H1 (cell line): ENCODE measurements around the gene CTBP2. TPM values are rescaled to one million over a fixed set of nuclear protein-coding genes. Genes with fewer than 3 reads are reported as not detected.

Experiments used
- CTCF ChIA-PET: fragments of 300-600 bp; sonication (Branson Sonifier 250); formaldehyde crosslinking; loops from one replicate; lab custom pipeline; 2021; ENCODE audit not compliant: partially characterized antibody; lab: Charles Lee
- POLR2A ChIA-PET: fragments of 300-600 bp; sonication (Branson Sonifier 250); formaldehyde crosslinking; loops from one replicate; lab custom pipeline; 2021; ENCODE audit warnings: inconsistent platforms; ENCODE audit not compliant: partially characterized antibody; lab: Charles Lee
- DNase-seq, 2 experiments: peaks; one replicate each; pipeline versions ENCODE4 v3.0.0 to v3.0.0-alpha.2; 2010 to 2022; ENCODE audit warnings: low spot score in 2 of 2, low read depth in 1 of 2, mixed read lengths in 1 of 2
- FAIRE-seq: peaks from 2 replicates; lab custom pipeline; 2011; peaks lifted over from hg19 to GRCh38; lab: Jason Lieb, UNC
- H2AFZ ChIP-seq: 2 replicates; pipeline ENCODE4 v1.8.1; 2012; ENCODE audit warnings: low read length, inconsistent platforms
- H2AK5ac ChIP-seq: 2 replicates; pipeline ENCODE4 v1.6.1; 2013; ENCODE audit warnings: low read depth, low read length
- H2BK120ac ChIP-seq: replicated peaks from 2 replicates; pipeline ENCODE3; 2013; ENCODE audit warnings: low read depth, low read length, inconsistent platforms
- H2BK12ac ChIP-seq: 2 replicates; pipeline ENCODE4 v1.6.1; 2013; ENCODE audit warnings: low read depth, low read length
- H2BK15ac ChIP-seq: 2 replicates; pipeline ENCODE4 v1.6.1; 2013; ENCODE audit warnings: low read length
- H2BK20ac ChIP-seq: 2 replicates; pipeline ENCODE4 v1.6.1; 2013; ENCODE audit warnings: low read length
- H2BK5ac ChIP-seq: 2 replicates; pipeline ENCODE4 v1.6.1; 2013; ENCODE audit warnings: low read depth, low read length
- H3K14ac ChIP-seq: 2 replicates; pipeline ENCODE4 v1.6.1; 2013; ENCODE audit warnings: inconsistent platforms; ENCODE audit not compliant: insufficient read length
- H3K18ac ChIP-seq: 2 replicates; pipeline ENCODE4 v1.6.1; 2013; ENCODE audit warnings: low read length; ENCODE audit errors: extremely low read depth
- H3K23ac ChIP-seq: 2 replicates; pipeline ENCODE4 v1.6.1; 2013; ENCODE audit warnings: inconsistent platforms; ENCODE audit not compliant: insufficient read length
- H3K23me2 ChIP-seq: 2 replicates; pipeline ENCODE4 v1.6.1; 2013; ENCODE audit warnings: low read depth, low read length
- H3K27ac ChIP-seq: 2 replicates; pipeline ENCODE4 v1.6.1; 2011; ENCODE audit warnings: low read depth, low read length, inconsistent platforms
- H3K27me3 ChIP-seq, 4 experiments: replicated peaks in 1 of 4; 1 replicate in 1 of 4; 2 replicates in 3 of 4; pipeline versions ENCODE4 v1.6.1 to v1.8.1; 2011 to 2013; ENCODE audit warnings: low read length in 3 of 4, mild to moderate bottlenecking in 3 of 4, inconsistent platforms in 2 of 4, mixed read lengths in 2 of 4, moderate library complexity in 1 of 4; ENCODE audit not compliant: control insufficient read depth in 3 of 4, insufficient read depth in 3 of 4; ENCODE audit errors: extremely low read depth in 1 of 4
- H3K36me3 ChIP-seq, 4 experiments: 2 replicates each; pipeline versions ENCODE4 v1.6.1 to v1.8.1; 2011 to 2013; ENCODE audit warnings: mild to moderate bottlenecking in 4 of 4, low read length in 3 of 4, moderate library complexity in 2 of 4, control low read depth in 1 of 4, inconsistent platforms in 1 of 4; ENCODE audit not compliant: insufficient read depth in 4 of 4, control insufficient read depth in 2 of 4
- H3K4ac ChIP-seq: replicated peaks from 2 replicates; pipeline ENCODE3; 2013; ENCODE audit warnings: low read length, low read depth, mixed read lengths, inconsistent platforms; ENCODE audit not compliant: insufficient read length
- H3K4me1 ChIP-seq, 4 experiments: replicated peaks in 1 of 4; 1 replicate in 1 of 4; 2 replicates in 3 of 4; pipeline versions ENCODE4 v1.6.1 to v1.8.1; 2011 to 2013; ENCODE audit warnings: low read length in 3 of 4, inconsistent platforms in 2 of 4, mixed read lengths in 1 of 4; ENCODE audit not compliant: insufficient read depth in 4 of 4, control insufficient read depth in 3 of 4
- H3K4me2 ChIP-seq, 2 experiments: 2 replicates each; pipeline versions ENCODE4 v1.6.1 to v1.8.1; 2011 to 2013; ENCODE audit warnings: low read depth in 2 of 2, low read length in 2 of 2, control low read depth in 1 of 2, inconsistent platforms in 1 of 2, mild to moderate bottlenecking in 1 of 2; ENCODE audit not compliant: insufficient read depth in 1 of 2
- H3K4me3 ChIP-seq, 4 experiments: fragments of 200-600, 300-600 bp in 1 of 4; sonication (generic), shearing (Covaris generic), sonication (Bioruptor Twin) in 1 of 4; 2 replicates each; pipeline versions ENCODE4 v1.5.1 to v1.8.1; 2011 to 2016; ENCODE audit warnings: low read length in 4 of 4, low read depth in 3 of 4, control low read depth in 2 of 4, inconsistent platforms in 2 of 4, mild to moderate bottlenecking in 2 of 4, mixed read lengths in 1 of 4, moderate library complexity in 1 of 4; ENCODE audit not compliant: insufficient read depth in 2 of 4; ENCODE audit errors: extremely low read depth in 1 of 4
- H3K56ac ChIP-seq: replicated peaks from 2 replicates; pipeline ENCODE3; 2013; ENCODE audit warnings: low read depth, mild to moderate bottlenecking, mixed read lengths, low read length, inconsistent platforms; ENCODE audit not compliant: insufficient read length
- H3K79me1 ChIP-seq: 2 replicates; pipeline ENCODE4 v1.6.1; 2013; ENCODE audit warnings: low read depth, low read length, control low read depth
- H3K79me2 ChIP-seq, 2 experiments: 2 replicates each; pipeline versions ENCODE4 v1.6.1 to v1.8.1; 2012 to 2013; ENCODE audit warnings: low read length in 2 of 2, mild to moderate bottlenecking in 2 of 2, inconsistent platforms in 1 of 2; ENCODE audit not compliant: insufficient read depth in 2 of 2, control insufficient read depth in 1 of 2
- H3K9ac ChIP-seq, 4 experiments: replicated peaks in 1 of 4; 1 replicate in 1 of 4; 2 replicates in 3 of 4; pipeline versions ENCODE4 v1.6.1 to v1.8.1; 2011 to 2013; ENCODE audit warnings: low read depth in 3 of 4, low read length in 3 of 4, control low read depth in 2 of 4, mild to moderate bottlenecking in 2 of 4, moderate library complexity in 2 of 4, inconsistent platforms in 1 of 4; ENCODE audit errors: extremely low read depth in 1 of 4
- H3K9me3 ChIP-seq, 2 experiments: 2 replicates each; pipeline versions ENCODE4 v1.6.1 to v1.8.1; 2012 to 2013; ENCODE audit warnings: mild to moderate bottlenecking in 2 of 2, moderate library complexity in 2 of 2, control low read depth in 1 of 2, inconsistent platforms in 1 of 2, low read depth in 1 of 2, low read length in 1 of 2, mixed read lengths in 1 of 2; ENCODE audit not compliant: insufficient read depth in 2 of 2
- H4K20me1 ChIP-seq, 2 experiments: replicated peaks in 1 of 2; 2 replicates each; pipeline versions ENCODE3 to v1.8.1; 2011 to 2013; ENCODE audit warnings: inconsistent platforms in 2 of 2, low read length in 2 of 2, mild to moderate bottlenecking in 1 of 2; ENCODE audit not compliant: insufficient read depth in 2 of 2, control insufficient read depth in 1 of 2
- H4K5ac ChIP-seq: 2 replicates; pipeline ENCODE4 v1.6.1; 2013; ENCODE audit warnings: low read length, low read depth, mixed read lengths, inconsistent platforms; ENCODE audit not compliant: insufficient read length
- H4K8ac ChIP-seq: 2 replicates; pipeline ENCODE4 v1.8.0; 2013; ENCODE audit warnings: mild to moderate bottlenecking, moderate library complexity, low read length, inconsistent platforms; ENCODE audit not compliant: insufficient read depth; ENCODE audit errors: extremely low read depth
- H4K91ac ChIP-seq: replicated peaks from 2 replicates; pipeline ENCODE3; 2013; ENCODE audit warnings: low read length, mixed read lengths, inconsistent platforms; ENCODE audit not compliant: insufficient read length
- BACH1 ChIP-seq: IDR thresholded peaks from 2 replicates; pipeline ENCODE4 v1.6.1; 2012; ENCODE audit warnings: low read length, improper control_type of control experiment
- BRCA1 ChIP-seq: IDR thresholded peaks from 2 replicates; pipeline ENCODE4 v1.6.1; 2012; ENCODE audit warnings: low read depth, low read length, improper control_type of control experiment
- KDM4A ChIP-seq: IDR thresholded peaks from one replicate; pipeline ENCODE4 v1.7.1; 2012; ENCODE audit warnings: low read depth, mild to moderate bottlenecking, moderate library complexity, low read length, inconsistent platforms; ENCODE audit not compliant: severe bottlenecking
- RFX5 ChIP-seq: IDR thresholded peaks from 2 replicates; pipeline ENCODE4 v1.6.1; 2011; ENCODE audit warnings: low read depth, low read length, improper control_type of control experiment, borderline replicate concordance
- SAP30 ChIP-seq: fragments of 300-600 bp; sonication (generic); IDR thresholded peaks from 2 replicates; pipeline ENCODE4 v1.7.1; 2012; ENCODE audit warnings: low read length, moderate library complexity, mild to moderate bottlenecking, inconsistent platforms; ENCODE audit not compliant: insufficient read depth, insufficient replicate concordance
- SRF ChIP-seq: IDR thresholded peaks from 2 replicates; pipeline ENCODE4 v1.6.1; 2011; ENCODE audit warnings: mild to moderate bottlenecking, low read depth, low read length, moderate library complexity
- SUZ12 ChIP-seq: fragments of 200-600 bp; sonication (generic); IDR thresholded peaks from 2 replicates; pipeline ENCODE4 v1.6.1; 2012; ENCODE audit warnings: mild to moderate bottlenecking, inconsistent platforms, low read length, moderate library complexity, mixed read lengths
- YY1 ChIP-seq: IDR thresholded peaks from 2 replicates; pipeline ENCODE4 v1.6.1; 2011; ENCODE audit warnings: low read depth, mild to moderate bottlenecking, low read length
- WGBS, 2 experiments: shearing (Covaris generic) in 1 of 2; methylation state at CpG; one replicate each; pipeline versions ENCODE4 v1.1.6 to v1.1.7; 2013 to 2015; ENCODE audit warnings: low lambda C conversion rate in 2 of 2, mixed read lengths in 2 of 2, inconsistent platforms in 1 of 2, low coverage in 1 of 2, missing lambda C conversion rate in 1 of 2; ENCODE audit not compliant: insufficient replicate concordance in 2 of 2, insufficient coverage in 1 of 2, insufficient read length in 1 of 2; ENCODE audit errors: extremely low coverage in 1 of 2, missing lambda C conversion rate in 1 of 2; 5-methylcytosine and 5-hydroxymethylcytosine counted together
- polyA plus RNA-seq, 7 experiments: library from polyadenylated mRNA; depleted of rRNA in 3 of 7; stranded (reverse) in 5 of 7; unstranded in 2 of 7; fragments of >200 nt in 5 of 7; fragments of 200-250 nt in 2 of 7; gene quantifications; 1 replicate in 5 of 7; 2 replicates in 1 of 7; 4 replicates in 1 of 7; pipeline versions ENCODE4 v1.2.1 to v1.2.3, GENCODE V29; 2011 to 2013; ENCODE audit warnings: missing spikeins in 2 of 7, mixed read lengths in 2 of 7
- total RNA-seq: library from RNA; stranded (reverse); fragmentation: NEBNext Ultra II Directional; extraction: Animal tissue kit (Norgen Biotek cat#: 25700); gene quantifications from 2 replicates; pipeline ENCODE4 v1.2.1, GENCODE V29; 2021

Gene CTBP2
- total and polyA plus RNA-seq, 2 of the 8 experiments (the other 6 are each of a cell fraction or from before 2014, with no cell fraction given), result 208 to 221 TPM

DNA sequence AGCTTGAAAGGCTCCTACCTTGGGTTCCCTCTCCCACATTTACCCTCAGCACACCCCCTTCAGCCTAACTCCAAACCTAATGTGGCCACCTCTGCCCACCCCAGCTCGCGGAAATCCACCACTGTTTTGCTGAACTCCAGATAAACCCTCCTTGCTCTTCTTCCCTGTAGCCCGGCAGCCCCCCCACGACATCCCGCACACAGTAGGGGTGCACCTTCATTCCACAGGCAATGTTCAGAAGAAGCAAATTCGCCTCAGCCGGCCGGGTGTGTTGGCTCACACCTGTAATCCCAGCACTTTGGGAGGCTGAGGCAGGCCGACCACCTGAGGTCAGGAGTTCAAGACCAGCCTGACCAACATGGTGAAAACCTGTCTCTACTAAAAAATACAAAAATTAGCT lies 17.4 kb downstream of the CTBP2 start:
- Histone ChIP-seq H2BK5ac (peak overlapping the region; percentile 75; the same call in 1 of the 2 replicates), H3K27me3 (no peaks in the 10 kb centered on the region; a peak in 1 of 7 replicates), H3K79me1 (peaks cover 16% of the 10 kb centered on the region), H2BK15ac (no peak overlapping the region), H3K23ac (no peak overlapping the region), H4K91ac (no peak overlapping the region), H3K4ac (no peak overlapping the region), H3K4me3 (no peak overlapping the region), H3K23me2 (no peaks in the 10 kb centered on the region), H3K14ac (no peak overlapping the region), H2BK120ac (no peak overlapping the region), H3K9ac (no peak overlapping the region), H3K36me3 (peaks cover 0 to 27% (median 2%) of the 10 kb centered on the region in 4 experiments; a peak in 4 of 8 replicates), H3K56ac (no peak overlapping the region), H2AK5ac (no peak overlapping the region), H4K8ac (no peak overlapping the region), H3K9me3 (no peaks in the 10 kb centered on the region), H3K4me2 (no peak overlapping the region), H3K79me2 (peaks cover 80 to 100% of the 10 kb centered on the region in 2 experiments), H2BK12ac (no peak overlapping the region), H3K27ac (no peak overlapping the region), H3K4me1 (peaks cover 19 to 56% (median 48%) of the 10 kb centered on the region in 4 experiments), H4K5ac (no peak overlapping the region), H4K20me1 (peaks cover 62 to 73% of the 10 kb centered on the region in 2 experiments), H2BK20ac (no peak overlapping the region), H2AFZ (no peak overlapping the region), H3K18ac (no peak overlapping the region)
- no peak for TF ChIP-seq RFX5
- TF ChIP-seq BRCA1, result no peak
- TF ChIP-seq SRF, result no peak
- no peak for TF ChIP-seq SUZ12
- no peak for TF ChIP-seq BACH1
- no peak for TF ChIP-seq KDM4A
- no peak for TF ChIP-seq YY1
- TF ChIP-seq SAP30, result no peak
- FAIRE-seq, result no peak
- WGBS, 2 experiments, result 83% methylated on average over 9 of the region's 9 CpGs; no CpG with 5 or more reads in 1 of the 2 experiments
- ChIA-PET POLR2A (interaction anchor here (1.0 to 1.5 kb wide), 2 partner anchors 9 to 19 kb away, joined by 3 read pairs; no protein-coding TSS in a partner anchor), CTCF (interaction anchor here (0.9 to 2.6 kb wide), 4 partner anchors 13 to 103 kb away, joined by 3 to 7 read pairs (median 4); no protein-coding TSS in a partner anchor)
- no peak for DNase-seq
